Mesendoderm (in vitro differentiated cells): ENCODE measurements around the gene TMEM229A.

Experiments
- DNase-seq: peaks from one replicate; pipeline ENCODE4 v3.0.0; 2013
- H2AK5ac ChIP-seq: 2 replicates; pipeline ENCODE4 v1.6.1; 2013; ENCODE audit warnings: low read length, inconsistent platforms
- H2BK120ac ChIP-seq: 2 replicates; pipeline ENCODE4 v1.6.1; 2013; ENCODE audit warnings: low read depth, mild to moderate bottlenecking, low read length, moderate library complexity, mixed read lengths
- H2BK15ac ChIP-seq: replicated peaks from 2 replicates; pipeline ENCODE4 v1.6.1; 2013; ENCODE audit warnings: low read depth, mild to moderate bottlenecking, moderate library complexity
- H2BK5ac ChIP-seq: 2 replicates; pipeline ENCODE4 v1.6.1; 2013; ENCODE audit warnings: low read length, inconsistent platforms
- H3K18ac ChIP-seq: 2 replicates; pipeline ENCODE4 v1.6.1; 2013; ENCODE audit warnings: mild to moderate bottlenecking, low read length, mixed read lengths
- H3K23ac ChIP-seq: one replicate; pipeline ENCODE4 v1.6.1; 2013; ENCODE audit warnings: low read length
- H3K27ac ChIP-seq: 2 replicates; pipeline ENCODE4 v1.5.1; 2013; ENCODE audit warnings: low read depth, mild to moderate bottlenecking, inconsistent platforms, low read length, moderate library complexity
- H3K27me3 ChIP-seq: 2 replicates; pipeline ENCODE4 v1.6.1; 2013; ENCODE audit warnings: low read length, control low read depth, mild to moderate bottlenecking, inconsistent platforms; ENCODE audit not compliant: insufficient read depth, poor library complexity
- H3K36me3 ChIP-seq: 2 replicates; pipeline ENCODE4 v1.6.1; 2013; ENCODE audit warnings: low read length, inconsistent platforms; ENCODE audit not compliant: control insufficient read depth, insufficient read depth
- H3K4ac ChIP-seq: one replicate; pipeline ENCODE4 v1.6.1; 2013; ENCODE audit warnings: low read depth, mild to moderate bottlenecking, low read length, moderate library complexity
- H3K4me1 ChIP-seq: 2 replicates; pipeline ENCODE4 v1.6.1; 2013; ENCODE audit warnings: low read depth, low read length, inconsistent platforms; ENCODE audit not compliant: control insufficient read depth
- H3K4me2 ChIP-seq: 2 replicates; pipeline ENCODE4 v1.6.1; 2013; ENCODE audit warnings: low read length
- H3K4me3 ChIP-seq: 2 replicates; pipeline ENCODE4 v1.5.1; 2013; ENCODE audit warnings: mild to moderate bottlenecking, low read length
- H3K56ac ChIP-seq: one replicate; pipeline ENCODE4 v1.6.1; 2013; ENCODE audit warnings: low read length
- H3K79me1 ChIP-seq: 2 replicates; pipeline ENCODE4 v1.6.1; 2013; ENCODE audit warnings: low read length, inconsistent platforms
- H3K79me2 ChIP-seq: 2 replicates; pipeline ENCODE4 v1.6.1; 2013; ENCODE audit warnings: mild to moderate bottlenecking, low read length; ENCODE audit not compliant: control insufficient read depth, insufficient read depth
- H3K9ac ChIP-seq: 2 replicates; pipeline ENCODE4 v1.6.1; 2013; ENCODE audit warnings: low read length, inconsistent platforms
- H4K5ac ChIP-seq: one replicate; pipeline ENCODE4 v1.6.1; 2013; ENCODE audit warnings: low read length
- H4K8ac ChIP-seq: one replicate; pipeline ENCODE4 v1.6.1; 2013; ENCODE audit warnings: low read depth, mild to moderate bottlenecking, control low read depth, low read length, moderate library complexity
- WGBS: extraction: QIAGEN DNeasy Blood & Tissue Kit; methylation state at CpG from one replicate; pipeline ENCODE4 v1.1.7; 2013; ENCODE audit warnings: low lambda C conversion rate, missing lambda C conversion rate; ENCODE audit not compliant: insufficient coverage; ENCODE audit errors: extremely low coverage; 5-methylcytosine and 5-hydroxymethylcytosine counted together

The TMEM229A gene

GRCh38 chr7:123987445-123987844 is 45.4 kb downstream of the TMEM229A start:
- H2BK5ac ChIP-seq: no peak overlapping the region
- H4K8ac ChIP-seq: no peak overlapping the region
- H3K4me3 ChIP-seq: no peak overlapping the region
- no peak overlapping the region for H3K23ac ChIP-seq
- H3K79me2 ChIP-seq: no peaks in the 10 kb centered on the region
- no peak overlapping the region for H3K9ac ChIP-seq
- H2BK15ac ChIP-seq: no peak overlapping the region
- H2BK120ac ChIP-seq: no peak overlapping the region
- H3K27me3 ChIP-seq: no peaks in the 10 kb centered on the region
- H3K79me1 ChIP-seq: no peaks in the 10 kb centered on the region
- no peak overlapping the region for H3K18ac ChIP-seq
- no peaks in the 10 kb centered on the region for H3K36me3 ChIP-seq
- H2AK5ac ChIP-seq: no peak overlapping the region
- no peak overlapping the region for H3K4ac ChIP-seq
- no peaks in the 10 kb centered on the region for H3K4me1 ChIP-seq
- no peak overlapping the region for H3K27ac ChIP-seq
- peak; percentile 44 for DNase-seq
- WGBS: no CpG with 5 or more reads among the region's 2 CpGs
- no peak overlapping the region for H3K4me2 ChIP-seq
- H3K56ac ChIP-seq: no peak overlapping the region
- no peak overlapping the region for H4K5ac ChIP-seq
